Measurements from ENCODE around the gene GRIA1.

Gene GRIA1

GRCh38 chr5:153659039-153659736 lies 168.7 kb downstream of the GRIA1 start:
- DNase-seq (ENCODE audit: low spot score), result no peak

- DNase-seq (ENCODE audit: low spot score), result no peak
Measured at GRCh38 chr5:153660919-153661318, 170.4 kb downstream of the GRIA1 start.

GRCh38 chr5:153661897-153662296 lies 171.4 kb downstream of the GRIA1 start:
- DNase-seq (ENCODE audit: low spot score), result no peak

- DNase-seq (ENCODE audit: low spot score), result no peak
Measured at GRCh38 chr5:153670101-153670500, 179.6 kb downstream of the GRIA1 start.

- DNase-seq (ENCODE audit: low spot score), result no peak
Measured at GRCh38 chr5:153671653-153672346, 181.3 kb downstream of the GRIA1 start.

- no peak for DNase-seq (ENCODE audit: low spot score)
Measured at GRCh38 chr5:153672347-153673090, 182.0 kb downstream of the GRIA1 start.

- no peak for DNase-seq (ENCODE audit: low spot score)
Measured at GRCh38 chr5:153674356-153674755, 183.9 kb downstream of the GRIA1 start.

- no peak for DNase-seq (ENCODE audit: low spot score)
Measured at GRCh38 chr5:153676406-153676805, 185.9 kb downstream of the GRIA1 start.

- DNase-seq (ENCODE audit: low spot score), result no peak
Measured at GRCh38 chr5:153676821-153677220, 186.4 kb downstream of the GRIA1 start.

- no peak for DNase-seq (ENCODE audit: low spot score)
Measured at GRCh38 chr5:153678617-153679329, 188.3 kb downstream of the GRIA1 start.

- no peak for DNase-seq (ENCODE audit: low spot score)
Measured at GRCh38 chr5:153690236-153690635, 199.8 kb downstream of the GRIA1 start.

- no peak for DNase-seq (ENCODE audit: low spot score)
Measured at GRCh38 chr5:153696256-153696655, 205.8 kb downstream of the GRIA1 start.

GRCh38 chr5:153699035-153699434 lies 208.6 kb downstream of the GRIA1 start:
- DNase-seq (ENCODE audit: low spot score), result no peak

GRCh38 chr5:153700940-153701339 lies 210.5 kb downstream of the GRIA1 start:
- DNase-seq (ENCODE audit: low spot score), result no peak

- no peak for DNase-seq (ENCODE audit: low spot score)
Measured at GRCh38 chr5:153702265-153702664, 211.8 kb downstream of the GRIA1 start.

GRCh38 chr5:153704110-153704509 lies 213.6 kb downstream of the GRIA1 start:
- no peak for DNase-seq (ENCODE audit: low spot score)

GRCh38 chr5:153707626-153708025 lies 217.2 kb downstream of the GRIA1 start:
- no peak for DNase-seq (ENCODE audit: low spot score)

GRCh38 chr5:153711755-153712154 lies 221.3 kb downstream of the GRIA1 start:
- no peak for DNase-seq (ENCODE audit: low spot score)

- no peak for DNase-seq (ENCODE audit: low spot score)
Measured at GRCh38 chr5:153712946-153713345, 222.5 kb downstream of the GRIA1 start.

- no peak for DNase-seq (ENCODE audit: low spot score)
Measured at GRCh38 chr5:153713943-153714342, 223.5 kb downstream of the GRIA1 start.

GRCh38 chr5:153714798-153715197 lies 224.3 kb downstream of the GRIA1 start:
- no peak for DNase-seq (ENCODE audit: low spot score)

GRCh38 chr5:153717287-153717686 lies 226.8 kb downstream of the GRIA1 start:
- DNase-seq (ENCODE audit: low spot score), result no peak

All from CD4-positive, alpha-beta T cell treated with Interleukin-15 for 4 hours (primary cell).